Measurements from ENCODE around the gene NDST4.

Gene NDST4

DNA sequence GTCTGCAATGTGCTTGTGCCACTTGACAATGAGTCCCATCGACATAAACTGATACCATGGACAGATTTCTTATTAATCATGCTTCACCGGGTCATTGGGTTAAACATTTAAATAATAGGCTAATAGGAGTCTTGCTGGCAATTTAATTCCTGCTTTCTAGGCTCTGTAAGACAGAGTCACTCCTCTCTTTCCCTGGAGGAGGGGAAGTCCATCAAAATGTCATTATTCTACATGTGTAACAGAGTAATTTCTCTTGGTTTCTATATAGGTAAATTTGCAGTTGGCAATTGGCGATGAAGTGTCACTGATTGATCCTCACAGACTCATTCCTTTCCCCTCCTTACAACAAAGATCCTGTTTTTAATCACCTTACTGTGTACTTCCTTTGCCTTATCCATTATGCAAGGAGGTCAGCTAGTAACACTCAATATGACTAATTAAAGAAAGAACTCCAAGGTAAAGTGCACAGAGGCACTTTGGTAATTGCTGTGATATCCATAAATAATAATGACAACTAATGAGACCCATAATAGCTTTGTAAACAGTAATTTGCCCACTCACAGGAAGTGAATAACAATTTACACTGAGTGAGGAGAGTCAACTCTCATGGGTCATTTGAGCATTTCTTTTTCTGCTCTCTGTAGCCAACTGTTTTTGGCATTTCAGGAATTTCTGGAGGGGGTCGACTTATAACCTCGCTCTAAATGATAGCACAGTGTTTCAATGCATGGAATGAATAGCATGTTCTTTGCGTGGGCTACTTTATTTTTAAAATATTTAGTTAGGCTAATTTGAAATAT is 330.8 kb downstream of the NDST4 start:
- DNase-seq = no peak

DNA sequence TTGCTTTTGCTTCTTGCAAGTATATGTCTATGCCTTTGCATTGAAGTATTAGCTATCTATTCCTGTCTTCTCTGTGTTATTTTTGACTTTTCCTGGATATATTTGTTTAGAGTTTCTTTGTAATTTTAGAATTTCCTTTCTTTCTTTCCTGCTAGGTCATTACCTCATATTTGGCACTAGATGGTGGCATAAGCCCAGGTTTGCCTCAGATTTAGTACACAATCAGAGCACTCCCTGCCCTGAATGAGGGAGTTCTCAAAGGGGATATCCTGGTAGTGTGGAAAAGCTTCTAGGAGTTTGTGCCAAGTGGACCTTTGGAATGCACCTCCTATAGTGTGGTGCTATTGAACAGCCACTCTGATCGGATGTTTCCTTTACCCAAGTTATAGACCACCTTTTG is 333.2 kb downstream of the NDST4 start:
- no peak for DNase-seq

All from HCEC 1CT (cell line).